ENCODE results near the gene CERS4. TPM values are rescaled to one million over a fixed set of nuclear protein-coding genes. Genes with fewer than 3 reads are reported as not detected.
"Not testable (repeated sequence)": the region's sequence is repeated elsewhere in the genome, so short reads cannot be mapped to it uniquely, and the experiment has no call there.

Gene CERS4
- total RNA-seq, 2 donors from 2014 or later: 12.2 to 22.1 TPM

DNA sequence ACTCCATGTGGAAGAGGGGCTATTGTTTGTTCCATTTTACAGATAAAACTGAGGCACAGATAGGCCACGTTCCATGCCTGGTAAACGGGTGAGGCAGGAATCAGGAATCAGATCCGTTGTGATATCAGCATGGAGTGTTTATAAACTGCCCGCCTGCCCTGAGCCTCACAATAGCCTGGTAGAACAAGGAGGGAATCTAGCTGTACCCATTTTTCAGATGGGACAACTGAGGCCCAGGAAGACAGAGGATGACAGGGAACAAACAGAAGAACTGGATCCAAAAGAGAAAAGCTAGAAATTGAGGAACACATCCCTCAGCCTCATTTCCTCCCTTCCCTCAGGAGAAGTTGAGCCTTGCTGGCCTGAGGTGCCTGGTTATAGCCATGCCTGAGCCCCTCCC, 32.5 kb downstream of the CERS4 start:
- H3K36me3 Mint-ChIP-seq (ENCODE audit: low read depth): peaks cover 2% of the 10 kb centered on the region
- H3K27me3 Mint-ChIP-seq: no peaks in the 10 kb centered on the region
- ATAC-seq (no peak), DNase-seq (no peak)
- H3K9me3 ChIP-seq (ENCODE audit: control insufficient read depth, low read length, poor library complexity, severe bottlenecking): no peaks in the 10 kb centered on the region
- peaks cover 16% of the 10 kb centered on the region for H3K4me1 Mint-ChIP-seq
- H3K27ac Mint-ChIP-seq: peak overlapping the region; percentile 41
- H3K4me3 Mint-ChIP-seq: peak overlapping the region; percentile 64

GRCh38 chr19:8242211-8242821, 33.1 kb downstream of the CERS4 start:
- Mint-ChIP-seq H3K27me3 (no peaks in the 10 kb centered on the region), H3K4me1 (peaks cover 16% of the 10 kb centered on the region), H3K27ac (peak overlapping the region; percentile 41), H3K4me3 (no peak overlapping the region), H3K36me3 (ENCODE audit: low read depth) (peaks cover 2% of the 10 kb centered on the region)
- DNase-seq (no peak), ATAC-seq (no peak)
- no peaks in the 10 kb centered on the region for H3K9me3 ChIP-seq (ENCODE audit: control insufficient read depth, low read length, poor library complexity, severe bottlenecking)

- ATAC-seq (no peak), DNase-seq (no peak)
- no peaks in the 10 kb centered on the region for H3K9me3 ChIP-seq (ENCODE audit: control insufficient read depth, low read length, poor library complexity, severe bottlenecking)
- H3K36me3 Mint-ChIP-seq (ENCODE audit: low read depth): peaks cover 4% of the 10 kb centered on the region
- H3K4me3 Mint-ChIP-seq: no peak overlapping the region
- H3K27ac Mint-ChIP-seq: no peak overlapping the region
- peaks cover 16% of the 10 kb centered on the region for H3K4me1 Mint-ChIP-seq
- no peaks in the 10 kb centered on the region for H3K27me3 Mint-ChIP-seq
Observed at GRCh38 chr19:8243146-8243545, 34.0 kb downstream of the CERS4 start.

GRCh38 chr19:8244442-8244841, 35.3 kb downstream of the CERS4 start:
- Mint-ChIP-seq H3K27me3 (no peaks in the 10 kb centered on the region), H3K4me3 (no peak overlapping the region), H3K36me3 (ENCODE audit: low read depth) (peaks cover 11% of the 10 kb centered on the region), H3K4me1 (peaks cover 18% of the 10 kb centered on the region), H3K27ac (no peak overlapping the region)
- H3K9me3 ChIP-seq (ENCODE audit: control insufficient read depth, low read length, poor library complexity, severe bottlenecking): no peaks in the 10 kb centered on the region
- ATAC-seq: no peak
- DNase-seq: no peak

GRCh38 chr19:8245869-8246835, 37.0 kb downstream of the CERS4 start:
- peaks cover 11% of the 10 kb centered on the region for H3K36me3 Mint-ChIP-seq (ENCODE audit: low read depth)
- ATAC-seq (no peak), DNase-seq (no peak)
- H3K27ac Mint-ChIP-seq: no peak overlapping the region
- no peak overlapping the region for H3K4me3 Mint-ChIP-seq
- peaks cover 8% of the 10 kb centered on the region for H3K4me1 Mint-ChIP-seq
- H3K9me3 ChIP-seq (ENCODE audit: control insufficient read depth, low read length, poor library complexity, severe bottlenecking): no peaks in the 10 kb centered on the region
- H3K27me3 Mint-ChIP-seq: no peaks in the 10 kb centered on the region

GRCh38 chr19:8247129-8247890, 38.1 kb downstream of the CERS4 start:
- H3K4me1 Mint-ChIP-seq; DNase-seq; H3K27ac Mint-ChIP-seq; H3K9me3 ChIP-seq (ENCODE audit: control insufficient read depth, low read length, poor library complexity, severe bottlenecking); H3K27me3 Mint-ChIP-seq; ATAC-seq; H3K4me3 Mint-ChIP-seq: not testable (repeated sequence)
- H3K36me3 Mint-ChIP-seq (ENCODE audit: low read depth): peaks cover 11% of the 10 kb centered on the region

DNA sequence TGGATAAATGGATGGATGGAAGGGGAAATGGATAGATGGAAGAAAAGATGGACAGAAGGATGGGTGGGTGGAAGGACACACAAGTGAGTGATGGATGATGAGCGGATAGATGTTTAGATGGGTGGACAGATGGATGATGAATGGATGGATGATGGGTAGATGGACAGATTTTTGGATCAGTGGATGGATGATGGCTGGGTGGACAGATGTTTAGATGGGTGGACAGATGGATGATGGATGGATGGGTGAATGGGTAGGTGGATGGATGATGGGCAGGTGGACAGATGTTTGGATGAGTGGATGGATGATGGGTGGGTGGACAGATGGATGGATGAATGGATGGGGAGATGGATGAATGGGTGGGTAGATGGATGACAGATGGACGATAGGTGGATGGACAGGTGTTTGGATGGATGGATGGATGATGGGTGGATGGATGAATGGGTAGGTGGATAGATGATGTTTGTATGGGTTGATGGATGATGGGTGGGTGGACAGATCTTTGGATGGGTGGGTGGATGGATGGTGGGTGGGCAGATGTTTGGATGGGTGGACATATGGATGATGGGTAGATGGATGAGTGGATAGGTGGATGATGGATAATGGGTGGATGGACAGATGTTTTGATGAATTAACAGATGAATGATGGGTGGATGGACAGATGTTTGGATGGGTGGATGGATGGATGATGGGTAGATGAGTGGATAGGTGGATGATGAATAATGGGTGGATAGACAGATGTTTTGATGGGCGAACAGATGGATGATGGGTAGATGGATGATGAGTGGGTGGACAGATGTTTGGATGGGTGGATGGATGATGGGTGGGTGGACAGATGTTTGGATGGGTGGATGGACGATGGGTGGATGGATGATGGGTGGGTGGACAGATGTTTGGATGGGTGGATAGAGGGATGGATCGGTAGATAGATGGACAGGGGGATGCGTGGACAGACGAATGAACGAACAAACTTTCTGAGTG, 39.5 kb downstream of the CERS4 start:
- Mint-ChIP-seq H3K27ac (no peak overlapping the region), H3K4me3 (no peak overlapping the region), H3K4me1 (peaks cover 6% of the 10 kb centered on the region), H3K36me3 (ENCODE audit: low read depth) (peaks cover 10% of the 10 kb centered on the region), H3K27me3 (no peaks in the 10 kb centered on the region)
- DNase-seq (no peak), ATAC-seq (no peak)
- H3K9me3 ChIP-seq (ENCODE audit: control insufficient read depth, low read length, poor library complexity, severe bottlenecking): no peaks in the 10 kb centered on the region

- no peaks in the 10 kb centered on the region for H3K9me3 ChIP-seq (ENCODE audit: control insufficient read depth, low read length, poor library complexity, severe bottlenecking)
- Mint-ChIP-seq H3K27me3 (no peaks in the 10 kb centered on the region), H3K4me3 (no peak overlapping the region), H3K36me3 (ENCODE audit: low read depth) (peaks cover 9% of the 10 kb centered on the region), H3K4me1 (peaks cover 6% of the 10 kb centered on the region), H3K27ac (no peak overlapping the region)
- ATAC-seq (no peak), DNase-seq (no peak)
Observed at GRCh38 chr19:8250596-8250995, 41.4 kb downstream of the CERS4 start.

DNA sequence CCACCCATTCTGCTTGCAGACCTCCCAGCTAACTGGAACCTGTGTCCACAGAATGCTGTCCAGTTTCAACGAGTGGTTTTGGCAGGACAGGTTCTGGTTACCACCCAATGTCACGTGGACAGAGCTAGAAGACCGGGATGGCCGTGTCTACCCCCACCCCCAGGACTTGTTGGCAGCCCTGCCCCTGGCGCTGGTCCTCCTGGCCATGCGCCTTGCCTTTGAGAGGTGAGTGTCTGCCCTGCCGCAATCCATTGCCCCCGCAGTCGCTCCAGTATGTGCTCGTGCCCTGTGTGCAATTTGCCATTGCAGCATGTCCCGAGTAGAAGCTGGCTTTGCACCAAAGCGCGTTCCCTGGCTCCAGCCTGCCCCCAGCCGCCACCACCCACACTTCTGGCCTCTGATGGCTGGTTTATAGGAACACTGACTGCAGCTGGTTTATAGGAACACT, 41.9 kb downstream of the CERS4 start:
- no peak for ATAC-seq
- no peaks in the 10 kb centered on the region for H3K9me3 ChIP-seq (ENCODE audit: control insufficient read depth, low read length, poor library complexity, severe bottlenecking)
- Mint-ChIP-seq H3K27me3 (no peaks in the 10 kb centered on the region), H3K27ac (no peak overlapping the region), H3K4me1 (peaks cover 9% of the 10 kb centered on the region), H3K4me3 (no peak overlapping the region), H3K36me3 (ENCODE audit: low read depth) (peaks cover 9% of the 10 kb centered on the region)
- no peak for DNase-seq

GRCh38 chr19:8252922-8253589, 43.9 kb downstream of the CERS4 start:
- Mint-ChIP-seq H3K4me3 (no peak overlapping the region), H3K27ac (no peak overlapping the region), H3K27me3 (no peaks in the 10 kb centered on the region), H3K4me1 (peaks cover 11% of the 10 kb centered on the region), H3K36me3 (ENCODE audit: low read depth) (peaks cover 7% of the 10 kb centered on the region)
- peak; percentile 67 to 83 (median 70) for DNase-seq
- ATAC-seq: peak; percentile 92
- H3K9me3 ChIP-seq (ENCODE audit: control insufficient read depth, low read length, poor library complexity, severe bottlenecking): no peaks in the 10 kb centered on the region

DNA sequence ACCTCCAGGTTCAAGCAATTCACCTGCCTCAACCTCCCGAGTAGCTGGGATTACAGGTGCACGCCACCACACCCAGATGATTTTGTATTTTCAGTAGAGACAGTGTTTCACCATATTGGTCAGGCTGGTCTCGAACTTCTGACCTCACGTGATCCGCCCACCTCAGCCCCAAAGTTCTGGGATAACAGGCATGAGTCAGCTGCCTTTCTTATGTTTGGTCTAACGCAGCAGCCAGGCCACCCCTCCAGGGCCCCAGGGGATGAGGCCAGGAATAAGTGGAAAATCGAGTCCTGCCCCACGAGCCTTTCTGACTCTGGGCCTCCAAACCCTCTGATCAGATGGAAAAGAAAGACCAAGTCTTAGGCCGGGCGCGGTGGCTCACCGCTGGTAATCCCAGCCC, 44.5 kb downstream of the CERS4 start:
- H3K9me3 ChIP-seq (ENCODE audit: control insufficient read depth, low read length, poor library complexity, severe bottlenecking): no peaks in the 10 kb centered on the region
- no peak for ATAC-seq
- Mint-ChIP-seq H3K27ac (no peak overlapping the region), H3K4me3 (no peak overlapping the region), H3K4me1 (peaks cover 8% of the 10 kb centered on the region), H3K36me3 (ENCODE audit: low read depth) (peaks cover 3% of the 10 kb centered on the region), H3K27me3 (no peaks in the 10 kb centered on the region)
- no peak for DNase-seq

All from T-helper 17 cell (primary cell).